Neural cell (in vitro differentiated cells): Measurements from ENCODE around the gene CD163L1.

ENCODE experiments used
- CTCF ChIP-seq: fragments of 450-650 bp; IDR thresholded peaks from 2 replicates; pipeline ENCODE4 v1.5.1; 2014; ENCODE audit warnings: antibody characterized with exemption, mild to moderate bottlenecking, moderate library complexity; ENCODE audit not compliant: poor library complexity, severe bottlenecking
- EP300 ChIP-seq: fragments of 450-650 bp; conservative IDR thresholded peaks from 2 replicates; pipeline ENCODE4 v1.6.1; 2014; ENCODE audit warnings: antibody characterized with exemption, mild to moderate bottlenecking, moderate library complexity; ENCODE audit not compliant: poor library complexity, severe bottlenecking
- EZH2 ChIP-seq: fragments of 200-600, 300-800 bp; shearing (Covaris generic), sonication (generic); IDR thresholded peaks from 2 replicates; pipeline ENCODE4 v1.6.1; 2014; ENCODE audit warnings: antibody characterized with exemption, low read length, borderline replicate concordance, mild to moderate bottlenecking; ENCODE audit not compliant: insufficient read depth, poor library complexity, severe bottlenecking
- MXI1 ChIP-seq: fragments of 450-650 bp; conservative IDR thresholded peaks from 2 replicates; pipeline ENCODE4 v1.6.1; 2014; ENCODE audit warnings: antibody characterized with exemption, mild to moderate bottlenecking; ENCODE audit not compliant: poor library complexity, severe bottlenecking
- POLR2AphosphoS5 ChIP-seq: IDR thresholded peaks from 2 replicates; pipeline ENCODE4 v1.6.1; 2012

DNA sequence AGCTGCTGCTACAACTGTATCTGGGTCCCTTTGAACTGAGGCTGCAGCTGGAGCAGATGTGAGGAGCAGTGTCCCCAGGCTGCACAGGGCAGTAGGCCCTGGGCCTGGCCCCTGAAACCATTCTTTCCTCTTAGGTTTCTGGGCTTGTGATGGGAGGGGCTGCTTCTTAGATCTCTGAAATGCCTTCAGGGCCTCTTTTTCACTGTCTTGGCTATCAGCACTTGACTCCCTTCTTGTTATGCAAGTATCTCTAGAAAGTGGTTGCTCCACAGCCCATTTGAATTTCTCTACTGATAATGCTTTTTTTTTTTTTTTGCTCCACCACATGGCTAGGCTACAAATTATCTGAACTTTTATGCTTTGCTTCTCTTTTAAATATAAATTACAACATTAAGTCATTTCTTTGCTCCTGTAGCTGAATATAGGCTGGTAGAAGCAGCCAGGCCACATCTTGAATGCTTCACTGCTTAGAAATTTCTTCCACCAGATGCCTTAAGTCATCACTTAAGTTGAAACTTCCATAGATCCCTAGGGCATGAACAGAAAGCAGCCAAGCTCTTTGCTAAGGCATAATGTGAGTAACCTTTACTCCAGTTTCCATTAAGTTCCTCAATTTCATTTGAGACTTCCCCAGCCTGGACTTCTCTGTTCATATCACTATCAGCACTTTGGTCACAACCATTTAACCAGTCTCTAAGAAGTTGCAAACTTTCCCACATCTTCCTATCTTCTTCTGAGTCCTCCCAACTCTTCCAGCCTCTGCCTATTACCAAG, 98.9 kb downstream of the CD163L1 start:
- TF ChIP-seq POLR2AphosphoS5 (no peak), CTCF (no peak), EZH2 (no peak), EP300 (no peak), MXI1 (no peak)
